NCI-H2171 (cell line): ENCODE results near the gene THRB.
"Not testable (repeated sequence)": the region's sequence is repeated elsewhere in the genome, so short reads cannot be mapped to it uniquely, and the experiment has no call there.

Experiments
- DNase-seq: peaks from one replicate; lab custom pipeline; 2025; lab: John Stamatoyannopoulos, UW

THRB gene

GRCh38 chr3:24405057-24405456 is 89.6 kb downstream of the THRB start:
- DNase-seq, result no peak

- no peak for DNase-seq
Measured at GRCh38 chr3:24401811-24402185, 92.9 kb downstream of the THRB start.

- no peak for DNase-seq
Measured at GRCh38 chr3:24401090-24401810, 93.4 kb downstream of the THRB start.

GRCh38 chr3:24400450-24400849 is 94.2 kb downstream of the THRB start:
- no peak for DNase-seq

GRCh38 chr3:24400015-24400414 is 94.6 kb downstream of the THRB start:
- no peak for DNase-seq

GRCh38 chr3:24399614-24400013 is 95.0 kb downstream of the THRB start:
- DNase-seq, result no peak

GRCh38 chr3:24398712-24399111 is 95.9 kb downstream of the THRB start:
- not testable (repeated sequence) for DNase-seq

- no peak for DNase-seq
Measured at GRCh38 chr3:24396338-24396737, 98.3 kb downstream of the THRB start.

- no peak for DNase-seq
Measured at GRCh38 chr3:24394754-24395153, 99.9 kb downstream of the THRB start.

GRCh38 chr3:24393316-24393715 is 101.3 kb downstream of the THRB start:
- DNase-seq, result no peak

GRCh38 chr3:24390169-24391130 is 104.2 kb downstream of the THRB start:
- no peak for DNase-seq

- no peak for DNase-seq
Measured at GRCh38 chr3:24389108-24390090, 105.3 kb downstream of the THRB start.

- DNase-seq, result no peak
Measured at GRCh38 chr3:24388611-24389010, 106.0 kb downstream of the THRB start.

GRCh38 chr3:24388159-24388558 is 106.5 kb downstream of the THRB start:
- no peak for DNase-seq

GRCh38 chr3:24387493-24387892 is 107.2 kb downstream of the THRB start:
- DNase-seq, result no peak

GRCh38 chr3:24387000-24387399 is 107.7 kb downstream of the THRB start:
- DNase-seq, result no peak

GRCh38 chr3:24386458-24386857 is 108.2 kb downstream of the THRB start:
- DNase-seq, result no peak

GRCh38 chr3:24385012-24385615 is 109.5 kb downstream of the THRB start:
- no peak for DNase-seq

GRCh38 chr3:24382647-24383046 is 112.0 kb downstream of the THRB start:
- no peak for DNase-seq

- DNase-seq, result no peak
Measured at GRCh38 chr3:24379936-24380335, 114.7 kb downstream of the THRB start.

GRCh38 chr3:24378313-24378712 is 116.3 kb downstream of the THRB start:
- no peak for DNase-seq
